Measurements from ENCODE around the gene TECRL. TPM values are rescaled to one million over a fixed set of nuclear protein-coding genes. Genes with fewer than 3 reads are reported as not detected.
A peak's percentile ranks its signal among the peaks of the same experiment; 100 is the strongest.

The TECRL gene
- total RNA-seq, 1 donor from 2014 or later = 1.9 TPM

DNA sequence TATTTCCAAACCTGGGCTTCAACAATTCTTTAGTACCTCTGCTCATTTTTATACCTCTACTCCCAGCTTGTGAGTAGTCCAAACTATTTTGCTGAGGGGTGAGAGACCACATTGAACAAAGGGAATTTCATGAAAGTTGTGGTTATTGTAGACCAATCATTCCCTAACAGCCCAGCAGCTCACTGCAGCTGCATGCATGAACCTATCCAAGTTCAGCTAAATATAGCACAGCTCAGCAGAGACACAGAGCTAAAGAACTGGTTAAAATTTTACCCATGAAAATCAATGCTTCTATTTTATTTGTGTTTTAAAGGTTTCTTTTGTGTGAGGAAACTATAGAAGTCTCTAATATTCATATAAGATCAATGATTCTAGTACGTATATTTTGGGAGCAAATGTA lies 82.7 kb downstream of the TECRL start:
- DNase-seq = no peak

DNA sequence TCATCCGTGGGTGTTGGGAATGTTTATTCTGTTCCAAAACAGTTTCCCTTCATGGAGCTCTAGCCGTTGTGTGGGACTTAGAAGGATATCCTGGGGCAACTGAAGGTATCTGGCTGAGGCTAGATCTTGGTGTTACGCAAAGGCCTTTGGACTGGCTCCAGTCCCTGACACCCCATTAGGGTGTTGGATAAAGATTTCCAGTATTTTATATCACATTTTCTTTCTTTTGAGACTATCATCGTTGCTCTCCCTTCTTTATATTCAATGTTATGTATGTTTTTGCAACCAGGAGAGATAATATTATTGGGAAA lies 103.0 kb downstream of the TECRL start:
- DNase-seq = no peak

DNA sequence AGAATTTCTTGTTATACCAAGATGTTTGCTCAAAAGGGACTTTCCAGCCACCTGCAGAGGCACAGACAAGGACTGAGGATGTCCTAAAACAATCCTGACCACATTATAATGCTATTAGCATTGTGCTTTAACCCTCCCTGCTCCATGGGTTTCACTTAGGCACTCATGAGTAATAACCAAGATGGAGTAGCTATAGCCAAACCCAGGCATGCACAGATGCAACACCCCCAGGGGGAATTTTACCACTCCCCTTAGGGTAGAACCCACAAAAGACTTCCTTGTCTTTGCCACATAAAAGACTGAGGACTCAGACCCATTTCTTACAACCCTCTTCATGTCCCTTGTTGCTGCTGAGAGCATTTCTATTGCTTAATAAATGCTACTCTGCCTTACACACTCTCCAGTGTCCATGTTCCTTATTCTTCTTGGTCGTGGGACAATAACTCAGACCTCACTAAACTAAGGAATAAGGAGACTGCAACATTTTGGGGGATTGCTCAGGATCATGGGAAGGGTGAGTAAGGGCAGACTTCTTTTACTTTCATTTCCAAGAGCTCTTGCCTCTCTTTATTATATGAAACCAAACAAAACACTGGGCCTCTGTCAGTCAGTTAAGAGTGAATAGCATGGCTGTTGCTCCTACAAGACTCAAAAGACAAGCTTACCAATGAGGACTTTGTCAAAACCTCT lies 103.5 kb downstream of the TECRL start:
- no peak for DNase-seq

DNA sequence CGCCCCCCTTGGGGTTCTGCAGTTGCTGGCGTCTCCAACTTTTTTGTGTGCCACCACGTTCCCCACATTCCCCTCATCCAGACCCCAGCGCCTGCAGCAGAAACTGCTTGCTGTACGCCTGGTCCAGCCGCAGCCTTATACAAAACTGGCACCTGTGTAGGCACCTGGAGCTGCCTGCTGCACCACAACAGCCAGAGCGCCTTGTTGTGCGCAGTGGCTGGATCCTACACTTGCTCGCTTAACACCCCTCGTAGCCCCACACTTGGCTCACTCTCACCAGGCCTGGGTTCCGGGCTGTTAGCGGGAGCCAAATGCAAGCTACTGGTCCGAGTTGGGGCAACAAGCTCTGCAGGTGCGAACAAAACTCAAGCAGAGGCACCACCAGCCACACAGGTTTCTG lies 136.8 kb downstream of the TECRL start:
- DNase-seq = no peak

DNA sequence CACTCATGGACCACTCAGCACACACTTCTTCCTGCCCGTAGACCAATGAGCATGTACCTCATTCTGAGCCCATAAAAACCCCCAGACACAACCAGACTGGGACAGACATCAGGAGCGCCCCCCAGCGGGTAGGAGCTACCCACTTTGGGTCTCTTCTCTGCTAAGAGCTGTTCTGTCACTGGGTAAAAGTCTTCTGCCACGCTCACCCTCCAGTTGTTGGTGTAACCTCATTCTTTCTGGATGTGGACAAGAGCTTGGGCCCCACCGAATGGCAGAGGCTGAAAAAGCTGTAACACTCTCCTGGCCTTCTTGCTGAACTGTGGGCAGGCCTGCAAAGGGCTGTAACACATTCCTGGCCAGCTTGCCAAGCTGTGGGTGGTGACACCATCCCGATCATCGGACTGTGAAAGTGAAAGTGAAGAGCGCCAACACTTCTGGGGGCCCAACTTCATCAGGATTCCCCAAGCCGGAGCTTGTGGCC lies 137.6 kb downstream of the TECRL start:
- no peak for DNase-seq

DNA sequence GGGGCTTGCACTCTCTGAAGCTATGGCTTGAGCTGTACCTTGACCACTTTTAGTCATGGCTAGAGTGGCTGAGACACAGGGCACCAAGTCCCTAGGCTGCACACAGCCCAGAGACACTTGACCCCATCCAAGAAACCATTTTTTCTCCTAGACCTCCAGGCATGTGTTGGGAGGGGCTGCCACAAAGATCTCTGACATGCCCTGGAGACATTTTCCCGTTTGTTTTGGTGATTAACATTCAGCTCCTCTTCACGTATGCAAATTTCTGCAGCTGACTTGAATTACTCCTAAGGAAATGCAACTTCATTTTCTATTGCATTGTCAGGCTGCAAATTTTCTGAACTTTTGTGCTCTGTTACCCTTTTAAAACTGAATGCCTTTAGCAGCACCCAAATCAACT lies 142.6 kb downstream of the TECRL start:
- DNase-seq = no peak

DNA sequence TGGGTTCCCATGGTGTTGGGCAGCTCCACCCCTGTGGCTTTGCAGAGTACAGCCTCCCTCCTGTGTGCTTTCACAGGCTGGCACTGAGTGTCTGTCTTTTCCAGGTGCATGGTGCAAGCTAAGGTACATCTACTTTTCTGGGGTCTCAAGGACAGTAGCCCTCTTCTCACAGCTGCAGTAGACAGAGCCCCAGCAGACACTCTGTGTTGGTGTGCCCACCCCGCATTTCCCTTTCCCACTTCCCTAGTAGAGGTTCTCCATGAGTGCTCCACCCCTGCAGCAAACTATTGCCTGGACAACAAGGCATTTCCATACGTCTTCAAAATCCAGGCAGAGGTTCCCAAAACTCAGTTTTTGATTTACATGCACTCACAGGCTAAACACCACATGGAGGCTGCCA lies 143.0 kb downstream of the TECRL start:
- DNase-seq = no peak

DNA sequence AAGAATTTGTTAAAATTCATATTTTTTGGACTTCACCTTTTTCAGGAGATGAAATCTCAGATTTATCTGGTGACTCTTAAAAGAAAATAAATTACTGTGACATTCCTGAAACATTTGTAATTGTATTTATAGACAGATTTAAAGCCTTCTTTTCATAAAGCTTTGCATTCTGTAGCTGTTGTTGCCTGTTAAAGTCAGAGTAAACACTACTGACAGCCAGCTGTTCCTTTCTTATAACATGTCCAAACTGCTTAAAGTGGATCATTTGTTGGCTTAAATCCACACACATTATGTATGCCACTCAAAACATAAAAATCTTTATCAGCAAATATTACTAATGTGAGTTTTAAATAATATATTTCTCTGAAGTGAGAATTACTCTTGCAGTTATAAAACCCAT lies 157.5 kb downstream of the TECRL start:
- DNase-seq = peak; percentile 78

DNA sequence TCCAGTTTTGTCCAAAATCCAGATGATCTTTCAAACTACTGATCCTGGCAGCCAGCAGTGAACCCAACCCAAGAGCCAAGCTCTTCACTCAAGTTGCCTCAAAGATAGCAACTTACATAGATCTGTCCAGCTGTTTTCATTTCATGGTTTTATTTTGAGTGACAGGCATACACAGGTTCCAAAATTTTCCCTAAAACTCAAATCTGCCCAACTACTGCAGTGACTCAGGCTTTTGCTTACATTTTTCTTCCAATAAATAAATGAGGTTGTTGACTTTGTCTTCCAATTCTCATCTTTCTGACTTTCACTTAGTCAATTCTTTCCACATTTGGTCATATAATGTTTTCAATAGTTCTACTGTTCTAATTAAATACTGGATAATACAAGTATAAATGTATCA lies 158.8 kb downstream of the TECRL start:
- DNase-seq = peak; percentile 38

DNA sequence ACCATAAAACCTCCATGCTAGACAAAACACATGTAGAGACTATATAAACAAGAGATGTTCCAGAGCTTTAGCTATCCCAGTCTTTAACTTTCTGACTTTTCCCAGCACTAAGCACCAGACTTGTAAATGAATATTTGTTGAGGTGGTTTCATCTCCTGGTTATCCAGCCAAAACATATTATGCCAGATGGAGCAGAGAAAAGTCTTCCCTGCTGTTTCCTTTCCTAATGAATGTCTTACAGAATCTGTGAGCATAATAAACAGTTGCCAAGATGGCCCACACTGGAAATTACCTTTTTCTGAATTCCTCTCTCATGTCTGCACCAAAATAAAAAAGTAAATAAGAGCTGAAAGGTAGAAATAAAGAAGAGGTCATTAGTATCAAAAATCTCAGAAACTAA lies 159.2 kb downstream of the TECRL start:
- peak; percentile 18 for DNase-seq

DNA sequence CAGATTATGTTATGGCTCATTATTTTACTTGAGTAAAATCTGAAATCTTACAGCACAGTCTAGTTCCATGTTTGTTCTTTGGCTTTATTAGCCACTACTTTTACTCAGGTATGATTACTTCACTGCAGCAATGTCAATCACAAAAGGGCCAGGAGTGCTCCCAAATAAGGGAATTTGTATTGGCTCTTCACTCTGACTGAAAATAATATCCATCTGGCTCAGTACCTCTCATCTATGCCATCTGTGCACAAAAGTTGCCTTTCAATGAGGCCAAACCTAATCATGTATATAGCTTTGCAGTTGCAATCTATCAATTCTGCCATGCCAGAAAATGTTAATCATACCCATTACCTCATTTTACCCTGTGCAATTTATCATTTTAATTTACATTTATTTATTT lies 161.1 kb downstream of the TECRL start:
- DNase-seq = no peak

DNA sequence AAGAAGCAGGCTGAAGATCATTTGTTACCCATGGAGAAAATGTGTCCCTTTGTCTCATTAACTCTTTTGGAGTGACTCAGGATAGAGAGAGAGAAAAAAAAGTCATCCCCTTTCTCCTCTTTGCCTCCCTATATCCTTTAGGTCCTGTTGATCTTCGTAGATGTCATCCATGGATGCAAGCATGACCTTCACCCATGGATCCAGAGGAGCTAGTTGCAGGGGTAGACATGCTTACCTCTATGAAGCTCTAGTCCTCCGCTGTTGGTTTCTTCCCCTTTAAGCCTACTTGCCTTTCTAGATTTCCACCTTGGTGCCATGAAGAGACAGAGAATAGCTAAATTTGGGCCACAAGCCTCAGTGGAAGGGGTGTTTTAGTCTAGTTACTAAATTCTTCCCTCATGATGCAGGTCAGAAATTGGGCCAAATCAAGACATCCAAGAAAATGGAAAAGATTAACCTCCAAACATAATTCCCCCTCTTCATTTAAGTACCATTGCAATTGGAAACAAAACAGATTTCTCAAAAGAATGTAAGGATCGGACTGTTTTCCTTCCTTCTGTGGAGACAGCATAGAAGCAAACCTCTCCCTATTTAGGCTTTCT lies 178.4 kb downstream of the TECRL start:
- no peak for DNase-seq

Small RNA genes within 50 kb of the gene (small RNA-seq; reads per million reads assigned to genes)
- gene RNU6-191P (ENCODE audit: low replicate concordance) = not detected
